ENCODE measurements around the gene RIPOR2. TPM values are rescaled to one million over a fixed set of nuclear protein-coding genes. Genes with fewer than 3 reads are reported as not detected.

The RIPOR2 gene
- total and polyA plus RNA-seq, 2 of the 13 experiments (the other 11 are each of a cell fraction or from before 2014, with no cell fraction given), result 0.02 to 0.05 TPM

DNA sequence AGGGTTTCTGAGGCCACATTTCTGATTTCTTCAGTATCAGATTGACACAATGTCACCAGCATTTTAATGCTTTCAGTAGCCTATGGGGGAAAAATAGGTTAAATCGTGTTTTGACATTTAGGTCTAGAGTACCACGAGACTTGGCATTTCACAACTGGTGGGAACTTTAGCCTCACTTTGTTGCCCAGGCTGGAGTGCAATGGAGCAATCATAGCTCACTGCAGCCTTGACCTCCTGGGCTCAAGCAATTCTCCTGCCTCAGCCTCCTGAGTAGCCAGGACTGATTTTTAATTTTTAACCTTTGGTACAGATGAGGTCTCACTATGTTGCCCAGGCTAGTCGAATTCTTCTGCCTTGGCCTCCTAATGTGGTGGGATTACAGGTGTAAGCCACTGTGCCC lies 126.0 kb downstream of the RIPOR2 start (continued):
- TF ChIP-seq ZNF614 (CRISPR knock-in tag; IDR thresholded peaks at IDR 0.05; ENCODE audit: borderline replicate concordance), result peak; percentile 70; the same call in 1 of the 2 replicates
- peak; percentile 81; the same call in 1 of the 2 replicates for TF ChIP-seq ZNF3 (CRISPR knock-in tag; IDR thresholded peaks at IDR 0.05)
- 0 out of 2 replicates have a peak, but pooled peaks have one; percentile 15 for TF ChIP-seq KAT8 (CRISPR knock-in tag; IDR thresholded peaks at IDR 0.05)
- no peak for TF ChIP-seq SP2 (CRISPR knock-in tag; IDR thresholded peaks at IDR 0.05)
- TF ChIP-seq, protein P1, sequence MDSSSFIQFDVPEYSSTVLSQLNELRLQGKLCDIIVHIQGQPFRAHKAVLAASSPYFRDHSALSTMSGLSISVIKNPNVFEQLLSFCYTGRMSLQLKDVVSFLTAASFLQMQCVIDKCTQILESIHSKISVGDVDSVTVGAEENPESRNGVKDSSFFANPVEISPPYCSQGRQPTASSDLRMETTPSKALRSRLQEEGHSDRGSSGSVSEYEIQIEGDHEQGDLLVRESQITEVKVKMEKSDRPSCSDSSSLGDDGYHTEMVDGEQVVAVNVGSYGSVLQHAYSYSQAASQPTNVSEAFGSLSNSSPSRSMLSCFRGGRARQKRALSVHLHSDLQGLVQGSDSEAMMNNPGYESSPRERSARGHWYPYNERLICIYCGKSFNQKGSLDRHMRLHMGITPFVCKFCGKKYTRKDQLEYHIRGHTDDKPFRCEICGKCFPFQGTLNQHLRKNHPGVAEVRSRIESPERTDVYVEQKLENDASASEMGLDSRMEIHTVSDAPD (CRISPR knock-in tag; IDR thresholded peaks at IDR 0.05), result 0 out of 2 replicates have a peak, but pooled peaks have one; percentile 26
- no peak for TF ChIP-seq IKZF4 (CRISPR knock-in tag; IDR thresholded peaks at IDR 0.05; ENCODE audit: borderline replicate concordance, low read depth, not compliant biosample characterization)
- TF ChIP-seq TEAD2 (CRISPR knock-in tag; IDR thresholded peaks at IDR 0.05), result no peak
- TF ChIP-seq ZNF777 (CRISPR knock-in tag; IDR thresholded peaks at IDR 0.05), result no peak
- peak; percentile 79 for TF ChIP-seq ZNF644 (CRISPR knock-in tag; IDR thresholded peaks at IDR 0.05; ENCODE audit: low read depth)
- TF ChIP-seq, protein P2, sequence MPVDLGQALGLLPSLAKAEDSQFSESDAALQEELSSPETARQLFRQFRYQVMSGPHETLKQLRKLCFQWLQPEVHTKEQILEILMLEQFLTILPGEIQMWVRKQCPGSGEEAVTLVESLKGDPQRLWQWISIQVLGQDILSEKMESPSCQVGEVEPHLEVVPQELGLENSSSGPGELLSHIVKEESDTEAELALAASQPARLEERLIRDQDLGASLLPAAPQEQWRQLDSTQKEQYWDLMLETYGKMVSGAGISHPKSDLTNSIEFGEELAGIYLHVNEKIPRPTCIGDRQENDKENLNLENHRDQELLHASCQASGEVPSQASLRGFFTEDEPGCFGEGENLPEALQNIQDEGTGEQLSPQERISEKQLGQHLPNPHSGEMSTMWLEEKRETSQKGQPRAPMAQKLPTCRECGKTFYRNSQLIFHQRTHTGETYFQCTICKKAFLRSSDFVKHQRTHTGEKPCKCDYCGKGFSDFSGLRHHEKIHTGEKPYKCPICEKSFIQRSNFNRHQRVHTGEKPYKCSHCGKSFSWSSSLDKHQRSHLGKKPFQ (CRISPR knock-in tag; IDR thresholded peaks at IDR 0.05; ENCODE audit: insufficient replicate concordance), result peak; percentile 59
- TF ChIP-seq SAFB2 (CRISPR knock-in tag; IDR thresholded peaks at IDR 0.05; ENCODE audit: borderline replicate concordance, low read depth), result no peak
- no peak for TF ChIP-seq POLR2G (IDR thresholded peaks at IDR 0.05; ENCODE audit: low read depth, low read length)
- no peak for TF ChIP-seq YEATS2 (CRISPR knock-in tag; IDR thresholded peaks at IDR 0.05; ENCODE audit: borderline replicate concordance)
- TF ChIP-seq YY1 (IDR thresholded peaks at IDR 0.05; ENCODE audit: insufficient read depth, insufficient replicate concordance, low read depth, low read length), result no peak
- TF ChIP-seq, protein P3, sequence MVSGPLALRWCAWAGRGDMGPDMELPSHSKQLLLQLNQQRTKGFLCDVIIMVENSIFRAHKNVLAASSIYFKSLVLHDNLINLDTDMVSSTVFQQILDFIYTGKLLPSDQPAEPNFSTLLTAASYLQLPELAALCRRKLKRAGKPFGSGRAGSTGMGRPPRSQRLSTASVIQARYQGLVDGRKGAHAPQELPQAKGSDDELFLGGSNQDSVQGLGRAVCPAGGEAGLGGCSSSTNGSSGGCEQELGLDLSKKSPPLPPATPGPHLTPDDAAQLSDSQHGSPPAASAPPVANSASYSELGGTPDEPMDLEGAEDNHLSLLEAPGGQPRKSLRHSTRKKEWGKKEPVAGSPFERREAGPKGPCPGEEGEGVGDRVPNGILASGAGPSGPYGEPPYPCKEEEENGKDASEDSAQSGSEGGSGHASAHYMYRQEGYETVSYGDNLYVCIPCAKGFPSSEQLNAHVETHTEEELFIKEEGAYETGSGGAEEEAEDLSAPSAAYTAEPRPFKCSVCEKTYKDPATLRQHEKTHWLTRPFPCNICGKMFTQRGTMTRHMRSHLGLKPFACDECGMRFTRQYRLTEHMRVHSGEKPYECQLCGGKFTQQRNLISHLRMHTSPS (CRISPR knock-in tag; IDR thresholded peaks at IDR 0.05; ENCODE audit: low read depth), result 0 out of 2 replicates have a peak, but pooled peaks have one; percentile 26
- TF ChIP-seq, protein P4, sequence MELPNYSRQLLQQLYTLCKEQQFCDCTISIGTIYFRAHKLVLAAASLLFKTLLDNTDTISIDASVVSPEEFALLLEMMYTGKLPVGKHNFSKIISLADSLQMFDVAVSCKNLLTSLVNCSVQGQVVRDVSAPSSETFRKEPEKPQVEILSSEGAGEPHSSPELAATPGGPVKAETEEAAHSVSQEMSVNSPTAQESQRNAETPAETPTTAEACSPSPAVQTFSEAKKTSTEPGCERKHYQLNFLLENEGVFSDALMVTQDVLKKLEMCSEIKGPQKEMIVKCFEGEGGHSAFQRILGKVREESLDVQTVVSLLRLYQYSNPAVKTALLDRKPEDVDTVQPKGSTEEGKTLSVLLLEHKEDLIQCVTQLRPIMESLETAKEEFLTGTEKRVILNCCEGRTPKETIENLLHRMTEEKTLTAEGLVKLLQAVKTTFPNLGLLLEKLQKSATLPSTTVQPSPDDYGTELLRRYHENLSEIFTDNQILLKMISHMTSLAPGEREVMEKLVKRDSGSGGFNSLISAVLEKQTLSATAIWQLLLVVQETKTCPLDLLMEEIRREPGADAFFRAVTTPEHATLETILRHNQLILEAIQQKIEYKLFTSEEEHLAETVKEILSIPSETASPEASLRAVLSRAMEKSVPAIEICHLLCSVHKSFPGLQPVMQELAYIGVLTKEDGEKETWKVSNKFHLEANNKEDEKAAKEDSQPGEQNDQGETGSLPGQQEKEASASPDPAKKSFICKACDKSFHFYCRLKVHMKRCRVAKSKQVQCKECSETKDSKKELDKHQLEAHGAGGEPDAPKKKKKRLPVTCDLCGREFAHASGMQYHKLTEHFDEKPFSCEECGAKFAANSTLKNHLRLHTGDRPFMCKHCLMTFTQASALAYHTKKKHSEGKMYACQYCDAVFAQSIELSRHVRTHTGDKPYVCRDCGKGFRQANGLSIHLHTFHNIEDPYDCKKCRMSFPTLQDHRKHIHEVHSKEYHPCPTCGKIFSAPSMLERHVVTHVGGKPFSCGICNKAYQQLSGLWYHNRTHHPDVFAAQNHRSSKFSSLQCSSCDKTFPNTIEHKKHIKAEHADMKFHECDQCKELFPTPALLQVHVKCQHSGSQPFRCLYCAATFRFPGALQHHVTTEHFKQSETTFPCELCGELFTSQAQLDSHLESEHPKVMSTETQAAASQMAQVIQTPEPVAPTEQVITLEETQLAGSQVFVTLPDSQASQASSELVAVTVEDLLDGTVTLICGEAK (IDR thresholded peaks at IDR 0.05), result no peak
- TF ChIP-seq, protein P4 (CRISPR knock-in tag; IDR thresholded peaks at IDR 0.05), result no peak
